NCI-H69 (cell line): ENCODE measurements around the gene CYP4F3.
A peak's percentile ranks its signal among the peaks of the same experiment; 100 is the strongest.
"Not testable (repeated sequence)": the region's sequence is repeated elsewhere in the genome, so short reads cannot be mapped to it uniquely, and the experiment has no call there.

Experiments
- DNase-seq: peaks from one replicate; lab custom pipeline; 2025; lab: John Stamatoyannopoulos, UW

The CYP4F3 gene

GRCh38 chr19:15629003-15629880 is 11.5 kb upstream of the CYP4F3 start:
- peak; percentile 68 for DNase-seq

DNA sequence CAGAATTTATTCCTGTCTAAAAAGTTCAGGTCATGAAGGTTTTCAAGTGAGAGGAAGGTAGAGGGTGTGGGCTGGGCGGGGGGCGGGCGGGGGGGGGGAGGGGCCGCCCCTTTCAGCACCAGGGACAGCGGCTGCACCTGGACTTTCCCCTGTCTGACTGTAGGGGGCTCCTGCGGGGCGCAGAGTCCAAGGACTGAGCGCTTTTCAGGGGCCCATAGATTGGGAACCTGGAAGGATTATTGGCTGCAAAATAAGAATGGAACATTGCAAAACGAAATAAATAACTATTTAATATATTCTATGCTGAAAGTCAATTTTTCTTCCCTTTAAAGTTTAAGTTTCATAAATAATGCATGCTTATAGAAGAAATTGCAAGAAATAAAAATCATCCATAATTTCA is 8.9 kb upstream of the CYP4F3 start:
- DNase-seq: peak; percentile 18

DNA sequence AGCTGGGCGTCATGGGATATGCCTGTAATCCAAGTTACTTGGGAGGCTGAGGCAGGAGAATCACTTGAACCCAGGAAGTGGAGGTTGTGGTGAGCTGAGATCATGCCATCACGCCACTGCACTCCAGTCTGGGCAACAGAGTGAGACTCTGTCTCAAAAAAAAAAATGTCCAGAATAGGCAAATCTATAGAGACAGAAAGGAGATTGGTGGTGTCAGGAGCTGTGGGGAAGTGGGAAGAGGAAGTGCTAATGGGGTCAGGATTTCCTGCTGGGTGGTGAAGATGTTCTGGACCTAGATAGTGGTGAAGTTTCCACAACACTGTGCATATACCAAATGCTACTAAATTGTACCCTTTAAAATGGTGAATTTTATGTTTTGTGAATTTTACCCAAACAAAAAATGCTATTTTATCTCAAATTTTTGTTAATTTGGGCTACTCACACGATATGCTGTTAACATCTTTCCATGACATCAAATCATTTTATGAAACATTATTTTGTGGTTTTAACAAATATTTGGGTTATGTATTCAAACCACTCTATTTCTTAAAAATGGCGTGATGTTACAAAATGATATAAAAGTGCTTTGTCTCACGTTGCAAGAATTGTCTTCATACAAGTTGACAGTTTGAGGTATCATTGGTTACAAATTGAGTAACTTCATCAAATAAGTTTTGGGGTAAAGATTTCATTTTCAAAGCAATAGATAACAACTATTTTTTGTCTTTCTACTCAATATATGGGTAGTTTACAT is 7.4 kb upstream of the CYP4F3 start:
- DNase-seq: no peak

DNA sequence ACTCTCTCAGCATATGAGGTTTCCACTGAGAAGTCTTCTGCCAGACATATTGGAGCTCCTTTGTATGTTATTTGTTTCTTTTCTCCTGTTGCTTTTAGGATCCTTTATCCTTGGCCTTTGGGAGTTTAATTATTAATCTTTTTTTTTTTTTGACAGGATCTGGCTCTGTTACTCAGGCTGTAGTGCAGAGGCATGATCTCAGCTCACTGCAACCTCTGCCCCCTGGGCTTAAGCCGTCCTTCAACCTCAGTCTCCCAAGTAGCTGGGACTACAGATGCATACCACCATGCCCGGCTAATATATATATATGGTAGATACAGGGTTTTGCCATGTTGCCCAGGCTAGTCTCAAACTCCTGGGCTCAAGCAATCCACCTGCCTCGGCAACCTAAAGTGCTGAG is 6.6 kb upstream of the CYP4F3 start:
- DNase-seq: no peak

- DNase-seq: no peak
Measured at GRCh38 chr19:15635016-15635805, 5.5 kb upstream of the CYP4F3 start.

GRCh38 chr19:15636026-15636425 is 4.7 kb upstream of the CYP4F3 start:
- DNase-seq: no peak

- no peak for DNase-seq
Measured at GRCh38 chr19:15639596-15639995, 1.1 kb upstream of the CYP4F3 start.

- no peak for DNase-seq
Measured at GRCh38 chr19:15640904-15641597, 354 bp downstream of the CYP4F3 start.

GRCh38 chr19:15641901-15642491 is 1.3 kb downstream of the CYP4F3 start:
- DNase-seq: no peak

GRCh38 chr19:15642807-15643206 is 2.1 kb downstream of the CYP4F3 start:
- no peak for DNase-seq

GRCh38 chr19:15643387-15643786 is 2.7 kb downstream of the CYP4F3 start:
- no peak for DNase-seq

- DNase-seq: no peak
Measured at GRCh38 chr19:15644066-15644741, 3.5 kb downstream of the CYP4F3 start.

DNA sequence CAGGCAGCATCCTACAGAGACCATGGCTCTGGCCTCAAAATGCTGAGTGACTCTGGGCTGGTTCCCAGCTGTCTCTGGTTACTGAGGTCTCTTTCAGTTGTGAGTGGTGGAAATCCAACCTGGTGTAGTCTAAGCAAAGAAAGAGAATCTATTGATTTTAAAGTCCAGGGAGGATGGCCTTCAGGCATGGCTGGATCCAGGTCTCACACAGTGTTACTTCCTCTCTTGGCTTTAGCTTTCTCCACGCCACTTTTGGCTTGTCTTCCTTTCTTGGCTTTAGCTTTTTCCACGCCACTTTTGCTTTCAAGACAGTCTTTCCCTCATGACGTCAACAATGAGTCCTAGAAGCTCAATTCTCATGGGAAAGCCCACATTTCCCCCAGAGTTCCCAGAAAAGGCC is 4.1 kb downstream of the CYP4F3 start:
- DNase-seq: no peak

DNA sequence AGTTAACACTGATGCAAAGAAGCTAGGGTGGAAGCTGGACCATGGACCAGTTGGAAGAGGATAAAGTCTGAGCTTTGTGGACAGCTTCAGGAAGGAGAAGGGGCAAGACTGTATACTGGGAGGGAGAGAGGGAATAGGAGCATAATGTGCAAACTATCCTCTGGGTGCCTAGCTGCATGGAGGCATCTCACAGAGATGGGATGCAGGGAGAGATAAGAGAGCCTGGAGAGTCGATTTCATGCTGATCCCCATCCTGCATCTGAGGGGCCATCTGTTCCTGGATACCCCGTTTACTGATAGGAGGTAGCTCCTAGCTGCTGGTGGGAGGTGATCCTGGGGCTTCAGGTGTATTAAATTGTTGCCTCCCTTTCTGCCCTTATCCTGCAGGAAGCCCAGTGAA is 8.8 kb downstream of the CYP4F3 start:
- DNase-seq: no peak

DNA sequence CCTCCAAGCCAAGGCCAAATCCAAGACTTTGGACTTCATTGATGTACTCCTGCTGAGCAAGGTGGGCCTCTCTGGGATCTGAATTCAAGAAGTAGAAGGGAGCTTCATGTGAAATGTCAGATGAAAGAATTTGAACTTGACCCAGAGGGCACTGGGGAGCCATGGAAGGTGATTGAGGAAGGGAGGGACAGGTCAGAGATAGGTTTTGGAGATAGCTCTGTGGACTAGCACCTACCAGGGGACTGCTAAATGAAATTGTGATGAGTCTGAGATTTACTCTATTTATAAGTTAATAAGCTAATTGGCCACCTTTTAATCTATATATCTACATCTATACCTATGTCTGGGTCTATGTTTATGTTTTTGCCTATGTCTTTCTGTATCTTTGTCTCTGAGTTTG is 9.4 kb downstream of the CYP4F3 start:
- not testable (repeated sequence) for DNase-seq

DNA sequence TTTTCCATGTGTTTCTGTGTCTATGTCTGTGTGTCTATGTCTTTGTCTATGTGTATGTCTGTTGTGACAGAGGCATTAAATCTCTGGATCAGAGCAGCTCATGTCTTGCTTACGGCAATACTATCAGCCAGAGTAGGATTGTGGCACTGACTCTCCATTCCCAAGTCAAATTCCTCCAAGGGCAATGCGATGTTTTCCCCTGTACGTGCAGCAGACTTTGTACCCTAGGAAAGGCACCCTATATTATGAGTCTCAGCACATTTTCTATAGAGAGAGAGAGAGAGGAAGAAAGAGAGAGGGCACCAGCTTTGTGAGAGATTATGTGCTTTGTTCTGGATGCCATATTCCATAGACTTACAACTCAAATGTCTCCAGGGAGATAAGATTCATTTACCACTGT is 11.1 kb downstream of the CYP4F3 start:
- DNase-seq: no peak

GRCh38 chr19:15652559-15653278 is 12.0 kb downstream of the CYP4F3 start:
- no peak for DNase-seq

GRCh38 chr19:15656467-15656866 is 15.8 kb downstream of the CYP4F3 start:
- no peak for DNase-seq

GRCh38 chr19:15663247-15663646 is 22.6 kb downstream of the CYP4F3 start:
- no peak for DNase-seq

- DNase-seq: no peak
Measured at GRCh38 chr19:15666186-15666585, 25.5 kb downstream of the CYP4F3 start.
